B cell (primary cell): ENCODE measurements around the gene SPACA7. TPM values are rescaled to one million over a fixed set of nuclear protein-coding genes. Genes with fewer than 3 reads are reported as not detected.

Source experiments
- ATAC-seq: fragments of 200-7000 bp; cut with Tn5 transposase; one replicate; pipeline ENCODE4 v1.10.0; 2021; ENCODE audit warnings: low read depth, mild to moderate bottlenecking, moderate number of reproducible peaks, moderate library complexity
- CTCF ChIA-PET: fragments of 350-600 bp; sonication (Branson Sonifier 250); formaldehyde crosslinking; loops from one replicate; lab custom pipeline; 2021; ENCODE audit warnings: antibody characterized with exemption, inconsistent platforms; lab: Charles Lee
- POLR2A ChIA-PET: fragments of 350-600 bp; sonication (Branson Sonifier 250); formaldehyde crosslinking; loops from one replicate; lab custom pipeline; 2021; ENCODE audit warnings: antibody characterized with exemption; lab: Charles Lee
- DNase-seq: peaks from one replicate; pipeline ENCODE4 v3.0.0; 2013
- H2AFZ ChIP-seq: 2 replicates; pipeline ENCODE4 v1.6.1; 2012; ENCODE audit warnings: mild to moderate bottlenecking, low read depth, low read length; ENCODE audit not compliant: insufficient read depth, poor library complexity, severe bottlenecking
- H3K27ac ChIP-seq, 2 donors: 1 replicate in 1 of 2; 2 replicates in 1 of 2; pipeline ENCODE4 v1.5.1; 2012 to 2013; ENCODE audit warnings: low read length in 2 of 2, mild to moderate bottlenecking in 2 of 2, moderate library complexity in 1 of 2
- H3K27me3 ChIP-seq, 4 experiments: fragments of 200-600 bp in 1 of 4; sonication (generic) in 1 of 4; replicated peaks in 1 of 4; 1 replicate in 2 of 4; 2 replicates in 2 of 4; pipeline versions ENCODE4 v1.6.1 to v1.7.0; 2013 to 2016; ENCODE audit warnings: low read length in 3 of 4, mild to moderate bottlenecking in 2 of 4, mixed read lengths in 1 of 4, moderate library complexity in 1 of 4; ENCODE audit not compliant: insufficient read depth in 4 of 4, control insufficient read depth in 3 of 4; ENCODE audit errors: control extremely low read depth in 1 of 4
- H3K36me3 ChIP-seq, 2 experiments: replicated peaks in 1 of 2; 1 replicate in 1 of 2; 2 replicates in 1 of 2; pipeline versions ENCODE4 v1.6.1 to v1.7.1; 2013; ENCODE audit warnings: low read length in 1 of 2; ENCODE audit not compliant: insufficient read depth in 2 of 2, control insufficient read depth in 1 of 2; ENCODE audit errors: control extremely low read depth in 1 of 2, extremely low read depth in 1 of 2
- H3K4me1 ChIP-seq, 2 donors: fragments of 200-600 bp in 1 of 2; sonication (generic) in 1 of 2; 1 replicate in 1 of 2; 2 replicates in 1 of 2; pipeline versions ENCODE4 v1.5.1 to v1.6.1; 2013 to 2017; ENCODE audit warnings: low read length in 2 of 2; ENCODE audit not compliant: control insufficient read depth in 2 of 2, insufficient read depth in 2 of 2
- H3K4me2 ChIP-seq: replicated peaks from 2 replicates; pipeline ENCODE3; 2012; ENCODE audit warnings: mild to moderate bottlenecking, low read depth, low read length; ENCODE audit not compliant: poor library complexity, severe bottlenecking
- H3K4me3 ChIP-seq, 5 experiments: fragments of 200-600 bp in 1 of 5; sonication (generic) in 1 of 5; 1 replicate in 3 of 5; 2 replicates in 2 of 5; pipeline versions ENCODE4 v1.5.1 to v1.7.0; 2011 to 2016; ENCODE audit warnings: low read length in 4 of 5, mild to moderate bottlenecking in 4 of 5, low read depth in 2 of 5, control low read depth in 1 of 5, moderate library complexity in 1 of 5; ENCODE audit not compliant: insufficient read depth in 1 of 5; ENCODE audit errors: control extremely low read depth in 1 of 5, extremely low read depth in 1 of 5
- H3K79me2 ChIP-seq: fragments of 200-600 bp; sonication (generic); one replicate; pipeline ENCODE4 v1.6.0; 2016; ENCODE audit warnings: low read length; ENCODE audit not compliant: control insufficient read depth, insufficient read depth
- H3K9ac ChIP-seq: fragments of 200-600 bp; sonication (generic); 2 replicates; pipeline ENCODE4 v1.6.1; 2017; ENCODE audit warnings: mild to moderate bottlenecking, low read length, moderate library complexity
- H3K9me3 ChIP-seq, 3 donors: one replicate each; pipeline versions ENCODE4 v1.6.1 to v1.7.1; 2013; ENCODE audit warnings: low read length in 2 of 3; ENCODE audit not compliant: control insufficient read depth in 2 of 3, insufficient read depth in 1 of 3; ENCODE audit errors: control extremely low read depth in 1 of 3
- H4K20me1 ChIP-seq: 2 replicates; pipeline ENCODE4 v1.6.0; 2012; ENCODE audit warnings: mild to moderate bottlenecking, low read length; ENCODE audit not compliant: insufficient read depth, control insufficient read depth, poor library complexity, severe bottlenecking
- H3K27ac Mint-ChIP-seq: one replicate; pipeline ENCODE4 v1.8.0; 2021; ENCODE audit warnings: mixed read lengths
- H3K27me3 Mint-ChIP-seq: one replicate; pipeline ENCODE4 v1.8.0; 2021; ENCODE audit warnings: mixed read lengths
- H3K4me1 Mint-ChIP-seq: one replicate; pipeline ENCODE4 v1.8.0; 2021; ENCODE audit warnings: mixed read lengths
- H3K4me3 Mint-ChIP-seq: one replicate; pipeline ENCODE4 v1.8.0; 2021; ENCODE audit warnings: mixed read lengths
- H3K9me3 Mint-ChIP-seq: one replicate; pipeline ENCODE4 v1.8.0; 2022; ENCODE audit warnings: mixed read lengths; ENCODE audit not compliant: insufficient read depth
- CTCF ChIP-seq: fragments of 200-600 bp; IDR thresholded peaks from one replicate; pipeline ENCODE4 v1.8.0; 2022; ENCODE audit warnings: antibody characterized with exemption, mild to moderate bottlenecking
- EZH2 ChIP-seq: IDR thresholded peaks from 2 replicates; pipeline ENCODE4 v1.6.1; 2012; ENCODE audit warnings: borderline replicate concordance, low read depth, mild to moderate bottlenecking, moderate library complexity, low read length; ENCODE audit not compliant: insufficient read depth, poor library complexity, severe bottlenecking
- WGBS: methylation state at CpG from one replicate; pipeline ENCODE4 v1.1.5; 2013; ENCODE audit warnings: missing lambda C conversion rate; ENCODE audit not compliant: insufficient coverage; 5-methylcytosine and 5-hydroxymethylcytosine counted together
- intact Hi-C: fragments of 100-400 bp; cut with micrococcal nuclease; formaldehyde crosslinking; loops from one replicate; pipeline ENCODE4 v1.10.0; 2022
- polyA plus RNA-seq: library from polyadenylated mRNA; depleted of rRNA; stranded (reverse); fragments of >200 nt; gene quantifications from 2 replicates; pipeline ENCODE4 v1.2.3, GENCODE V29; 2012
- total RNA-seq, 2 donors: library from RNA; stranded (reverse); fragments of 120-200 nt in 1 of 2; gene quantifications; 1 replicate in 1 of 2; 2 replicates in 1 of 2; pipeline versions ENCODE4 v1.2.3 to v1.2.4, GENCODE V29; 2013 to 2022

Gene SPACA7
- total and polyA plus RNA-seq, 2 donors (not counting 1 experiment from before 2014, with no cell fraction given): not detected

DNA sequence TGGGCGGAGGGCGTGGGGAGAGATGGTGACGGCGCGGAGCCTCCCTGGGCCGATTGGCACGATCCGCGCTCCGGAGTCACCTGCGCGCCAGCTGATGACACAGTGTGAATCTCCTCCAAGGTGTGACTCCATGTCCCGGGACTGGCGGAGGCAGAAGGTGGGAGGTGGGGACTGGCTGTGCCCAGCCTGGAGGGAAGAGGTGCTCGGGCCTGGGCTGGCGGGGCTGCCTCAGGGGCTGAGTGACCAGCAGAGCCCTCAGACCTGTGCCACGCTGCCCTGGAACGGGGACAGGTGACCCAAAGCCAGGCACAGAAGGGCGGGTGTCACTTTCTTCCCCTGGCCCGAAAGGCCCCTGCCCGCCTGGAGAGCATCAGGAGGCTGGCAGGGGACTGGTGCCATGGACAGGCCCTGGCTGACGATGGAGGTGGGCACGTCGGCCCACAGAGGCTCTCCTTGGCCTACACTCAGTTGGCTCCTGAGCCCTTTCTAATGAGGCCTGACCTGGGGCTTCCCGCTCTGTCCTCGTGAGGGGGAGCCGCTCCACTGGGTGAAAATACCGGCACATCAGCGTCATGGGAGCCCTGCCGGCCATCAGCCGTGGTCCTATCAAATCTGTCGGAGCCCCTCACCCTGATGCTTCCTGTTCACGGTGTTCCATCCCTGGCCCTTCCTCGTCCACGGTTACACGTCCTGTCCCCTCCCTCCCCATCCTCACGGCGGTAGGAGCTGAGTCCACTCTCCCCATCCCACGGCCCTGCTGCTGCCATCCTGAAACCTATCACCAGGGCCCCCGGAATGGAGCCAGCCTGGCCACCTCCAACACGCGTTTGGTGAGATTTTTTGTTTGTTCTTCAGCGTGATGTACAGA lies 75.6 kb downstream of the SPACA7 start:
- ATAC-seq (no peak), DNase-seq (no peak)
- Mint-ChIP-seq H3K9me3 (no peaks in the 10 kb centered on the region), H3K27ac (no peak overlapping the region), H3K27me3 (peaks cover 8% of the 10 kb centered on the region), H3K4me3 (no peak overlapping the region), H3K4me1 (no peaks in the 10 kb centered on the region)
- no peak for TF ChIP-seq CTCF
- no peak for TF ChIP-seq EZH2
- Histone ChIP-seq H3K4me2 (no peak overlapping the region), H3K27ac (no peak overlapping the region), H3K9me3 (peaks cover 0 to 8% (median 0%) of the 10 kb centered on the region in 3 donors), H3K79me2 (no peaks in the 10 kb centered on the region), H3K4me1 (no peaks in the 10 kb centered on the region), H4K20me1 (no peaks in the 10 kb centered on the region), H2AFZ (no peak overlapping the region), H3K36me3 (no peaks in the 10 kb centered on the region), H3K4me3 (no peak overlapping the region), H3K27me3 (no peaks in the 10 kb centered on the region), H3K9ac (no peak overlapping the region)
- 85% methylated on average over 43 of the region's 43 CpGs for WGBS
- CTCF ChIA-PET: no interaction called here
- POLR2A ChIA-PET: no interaction called here
- intact Hi-C loops: no loop called here

GRCh38 chr13:112452380-112453206 lies 76.4 kb downstream of the SPACA7 start:
- no peak for DNase-seq
- no peak for ATAC-seq
- WGBS: 88% methylated on average over 29 of the region's 36 CpGs
- Mint-ChIP-seq H3K4me1 (no peaks in the 10 kb centered on the region), H3K4me3 (no peak overlapping the region), H3K27me3 (peaks cover 3% of the 10 kb centered on the region), H3K9me3 (no peaks in the 10 kb centered on the region), H3K27ac (no peak overlapping the region)
- Histone ChIP-seq H3K9me3 (peaks cover 0 to 14% (median 0%) of the 10 kb centered on the region in 3 donors), H3K79me2 (no peaks in the 10 kb centered on the region), H3K36me3 (no peaks in the 10 kb centered on the region), H3K27ac (no peak overlapping the region), H3K9ac (no peak overlapping the region), H4K20me1 (no peaks in the 10 kb centered on the region), H2AFZ (no peak overlapping the region), H3K4me1 (no peaks in the 10 kb centered on the region), H3K27me3 (no peaks in the 10 kb centered on the region), H3K4me2 (no peak overlapping the region), H3K4me3 (no peak overlapping the region)
- POLR2A ChIA-PET: no interaction called here
- CTCF ChIA-PET: no interaction called here
- no peak for TF ChIP-seq CTCF
- TF ChIP-seq EZH2: no peak
- intact Hi-C loops: no loop called here
